ENCODE data around the gene CENPT. TPM values are rescaled to one million over a fixed set of nuclear protein-coding genes. Genes with fewer than 3 reads are reported as not detected.
A peak's percentile ranks its signal among the peaks of the same experiment; 100 is the strongest.

CENPT gene
- total and polyA plus RNA-seq, 2 of the 13 experiments (the other 11 are each of a cell fraction or from before 2014, with no cell fraction given) = 40.9 to 43.3 TPM

DNA sequence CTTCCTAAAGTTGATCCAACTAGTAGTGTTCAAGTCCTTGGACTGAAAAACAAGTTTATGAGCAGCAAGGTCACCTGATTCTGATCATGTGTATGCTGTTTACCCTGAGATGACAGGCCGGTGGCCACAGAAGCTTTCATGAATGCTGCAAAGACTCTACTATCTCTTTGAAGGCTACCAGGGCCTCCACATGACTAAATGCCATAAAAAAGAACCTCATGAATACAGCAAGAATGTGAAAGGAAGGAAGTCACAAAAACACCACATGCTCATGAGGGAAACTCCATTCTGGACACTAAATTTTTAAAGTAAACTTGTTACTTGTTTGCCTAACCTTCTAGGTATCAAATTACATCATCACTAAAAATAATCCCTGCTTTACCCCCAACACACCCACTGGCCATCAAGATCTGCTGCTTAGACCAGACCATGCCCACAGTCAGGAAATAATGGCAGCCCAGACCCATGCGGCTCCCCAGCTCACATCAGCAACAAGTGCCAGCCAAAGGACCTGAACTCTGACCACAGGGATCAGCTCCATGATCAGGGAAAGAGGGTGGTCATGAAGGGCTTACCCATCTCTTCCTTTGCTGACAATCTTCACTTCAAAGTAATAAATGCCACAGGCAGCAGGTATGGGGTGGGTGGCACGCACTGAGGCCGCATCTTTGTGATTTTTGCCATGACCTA is 42.5 kb downstream of the CENPT start (continued):
- 0 out of 2 replicates have a peak, but pooled peaks have one; percentile 10 for TF ChIP-seq ZNF644 (CRISPR knock-in tag; IDR thresholded peaks at IDR 0.05; ENCODE audit: low read depth)
- TF ChIP-seq RORA (CRISPR knock-in tag; IDR thresholded peaks at IDR 0.05) = no peak
- TF ChIP-seq NR2C2 (CRISPR knock-in tag; IDR thresholded peaks at IDR 0.05; ENCODE audit: borderline replicate concordance) = no peak
- TF ChIP-seq ZNF350 (CRISPR knock-in tag; IDR thresholded peaks at IDR 0.05; ENCODE audit: borderline replicate concordance, low read depth) = no peak
- TF ChIP-seq, protein P1, sequence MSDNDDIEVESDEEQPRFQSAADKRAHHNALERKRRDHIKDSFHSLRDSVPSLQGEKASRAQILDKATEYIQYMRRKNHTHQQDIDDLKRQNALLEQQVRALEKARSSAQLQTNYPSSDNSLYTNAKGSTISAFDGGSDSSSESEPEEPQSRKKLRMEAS (IDR thresholded peaks at IDR 0.05) = peak; percentile 34; the same call in 1 of the 2 replicates
- no peak for TF ChIP-seq FOXA1 (IDR thresholded peaks at IDR 0.05)
- peak; percentile 71 for TF ChIP-seq FOXA1 (CRISPR knock-in tag; IDR thresholded peaks at IDR 0.05)
- TF ChIP-seq XBP1 (CRISPR knock-in tag; IDR thresholded peaks at IDR 0.05) = no peak
- no peak for TF ChIP-seq NR2F6 (IDR thresholded peaks at IDR 0.05)
- peak; percentile 45; the same call in 1 of the 2 replicates for TF ChIP-seq NR2F6 (CRISPR knock-in tag; IDR thresholded peaks at IDR 0.05)
- TF ChIP-seq MBNL3 (CRISPR knock-in tag; conservative IDR thresholded peaks at IDR 0.05) = no peak
- no peak for TF ChIP-seq ZNF775 (CRISPR knock-in tag; IDR thresholded peaks at IDR 0.05; ENCODE audit: borderline replicate concordance)
- no peak for TF ChIP-seq ZFP62 (CRISPR knock-in tag; IDR thresholded peaks at IDR 0.05)
- TF ChIP-seq, protein P2, sequence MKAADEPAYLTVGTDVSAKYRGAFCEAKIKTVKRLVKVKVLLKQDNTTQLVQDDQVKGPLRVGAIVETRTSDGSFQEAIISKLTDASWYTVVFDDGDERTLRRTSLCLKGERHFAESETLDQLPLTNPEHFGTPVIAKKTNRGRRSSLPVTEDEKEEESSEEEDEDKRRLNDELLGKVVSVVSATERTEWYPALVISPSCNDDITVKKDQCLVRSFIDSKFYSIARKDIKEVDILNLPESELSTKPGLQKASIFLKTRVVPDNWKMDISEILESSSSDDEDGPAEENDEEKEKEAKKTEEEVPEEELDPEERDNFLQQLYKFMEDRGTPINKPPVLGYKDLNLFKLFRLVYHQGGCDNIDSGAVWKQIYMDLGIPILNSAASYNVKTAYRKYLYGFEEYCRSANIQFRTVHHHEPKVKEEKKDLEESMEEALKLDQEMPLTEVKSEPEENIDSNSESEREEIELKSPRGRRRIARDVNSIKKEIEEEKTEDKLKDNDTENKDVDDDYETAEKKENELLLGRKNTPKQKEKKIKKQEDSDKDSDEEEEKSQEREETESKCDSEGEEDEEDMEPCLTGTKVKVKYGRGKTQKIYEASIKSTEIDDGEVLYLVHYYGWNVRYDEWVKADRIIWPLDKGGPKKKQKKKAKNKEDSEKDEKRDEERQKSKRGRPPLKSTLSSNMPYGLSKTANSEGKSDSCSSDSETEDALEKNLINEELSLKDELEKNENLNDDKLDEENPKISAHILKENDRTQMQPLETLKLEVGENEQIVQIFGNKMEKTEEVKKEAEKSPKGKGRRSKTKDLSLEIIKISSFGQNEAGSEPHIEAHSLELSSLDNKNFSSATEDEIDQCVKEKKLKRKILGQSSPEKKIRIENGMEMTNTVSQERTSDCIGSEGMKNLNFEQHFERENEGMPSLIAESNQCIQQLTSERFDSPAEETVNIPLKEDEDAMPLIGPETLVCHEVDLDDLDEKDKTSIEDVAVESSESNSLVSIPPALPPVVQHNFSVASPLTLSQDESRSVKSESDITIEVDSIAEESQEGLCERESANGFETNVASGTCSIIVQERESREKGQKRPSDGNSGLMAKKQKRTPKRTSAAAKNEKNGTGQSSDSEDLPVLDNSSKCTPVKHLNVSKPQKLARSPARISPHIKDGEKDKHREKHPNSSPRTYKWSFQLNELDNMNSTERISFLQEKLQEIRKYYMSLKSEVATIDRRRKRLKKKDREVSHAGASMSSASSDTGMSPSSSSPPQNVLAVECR (CRISPR knock-in tag; IDR thresholded peaks at IDR 0.05; ENCODE audit: borderline replicate concordance) = peak; percentile 65; the same call in 1 of the 2 replicates
- TF ChIP-seq ZNF263 (CRISPR knock-in tag; IDR thresholded peaks at IDR 0.05) = no peak
- TF ChIP-seq, protein P3, sequence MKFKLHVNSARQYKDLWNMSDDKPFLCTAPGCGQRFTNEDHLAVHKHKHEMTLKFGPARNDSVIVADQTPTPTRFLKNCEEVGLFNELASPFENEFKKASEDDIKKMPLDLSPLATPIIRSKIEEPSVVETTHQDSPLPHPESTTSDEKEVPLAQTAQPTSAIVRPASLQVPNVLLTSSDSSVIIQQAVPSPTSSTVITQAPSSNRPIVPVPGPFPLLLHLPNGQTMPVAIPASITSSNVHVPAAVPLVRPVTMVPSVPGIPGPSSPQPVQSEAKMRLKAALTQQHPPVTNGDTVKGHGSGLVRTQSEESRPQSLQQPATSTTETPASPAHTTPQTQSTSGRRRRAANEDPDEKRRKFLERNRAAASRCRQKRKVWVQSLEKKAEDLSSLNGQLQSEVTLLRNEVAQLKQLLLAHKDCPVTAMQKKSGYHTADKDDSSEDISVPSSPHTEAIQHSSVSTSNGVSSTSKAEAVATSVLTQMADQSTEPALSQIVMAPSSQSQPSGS (CRISPR knock-in tag; IDR thresholded peaks at IDR 0.05) = 0 out of 2 replicates have a peak, but pooled peaks have one; percentile 46
- no peak for TF ChIP-seq ZNF766 (CRISPR knock-in tag; IDR thresholded peaks at IDR 0.05; ENCODE audit: borderline replicate concordance)
- no peak for TF ChIP-seq ZNF484 (CRISPR knock-in tag; IDR thresholded peaks at IDR 0.05; ENCODE audit: borderline replicate concordance, low read depth)
- TF ChIP-seq HDAC1 (CRISPR knock-in tag; IDR thresholded peaks at IDR 0.05) = peak; percentile 20; the same call in 1 of the 2 replicates
- peak; percentile 59 for TF ChIP-seq RAD51 (IDR thresholded peaks at IDR 0.05; ENCODE audit: borderline replicate concordance)
- TF ChIP-seq CENPT (CRISPR knock-in tag; IDR thresholded peaks at IDR 0.05; ENCODE audit: low read depth) = no peak
- peak; percentile 33; the same call in 1 of the 2 replicates for TF ChIP-seq ZSCAN9 (CRISPR knock-in tag; IDR thresholded peaks at IDR 0.05; ENCODE audit: borderline replicate concordance)
- no peak for TF ChIP-seq MAZ (IDR thresholded peaks at IDR 0.05; ENCODE audit: borderline replicate concordance, low read depth, low read length)
- TF ChIP-seq MAZ (CRISPR knock-in tag; IDR thresholded peaks at IDR 0.05; ENCODE audit: low read depth) = no peak
- peak; percentile 59 for TF ChIP-seq KAT8 (CRISPR knock-in tag; IDR thresholded peaks at IDR 0.05)
- TF ChIP-seq RNF2 (conservative IDR thresholded peaks at IDR 0.05; ENCODE audit: low read depth) = no peak
- no peak; the same call in 1 of the 2 replicates for TF ChIP-seq GATAD1 (CRISPR knock-in tag; IDR thresholded peaks at IDR 0.05)
- no peak for TF ChIP-seq ZNF788 (CRISPR knock-in tag; IDR thresholded peaks at IDR 0.05; ENCODE audit: borderline replicate concordance)
